Measurements from ENCODE around the gene KCNN2. TPM values are rescaled to one million over a fixed set of nuclear protein-coding genes. Genes with fewer than 3 reads are reported as not detected.

Gene KCNN2
- total and polyA plus RNA-seq, 2 of the 8 experiments (the other 6 are each of a cell fraction or from before 2014, with no cell fraction given), result 13.1 to 18.6 TPM

DNA sequence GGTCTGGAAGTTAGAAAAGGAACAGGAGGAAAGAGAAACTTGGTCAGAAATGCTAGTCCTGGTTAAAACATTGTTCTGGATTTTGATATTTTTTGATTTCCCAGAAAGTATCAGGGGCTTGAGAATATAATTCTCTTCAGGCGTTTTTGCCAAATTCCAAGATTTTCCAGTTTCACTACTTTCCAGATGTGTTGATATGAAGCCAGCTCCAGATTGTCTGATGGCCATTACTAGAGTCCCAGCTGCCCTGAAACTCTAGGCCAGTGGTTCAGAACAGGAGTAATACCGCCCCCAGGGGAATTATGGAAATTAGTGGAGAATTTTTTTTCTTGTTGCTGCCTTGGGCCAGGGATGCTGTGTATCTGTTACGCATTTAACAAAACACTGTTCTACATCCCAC, 88.6 kb downstream of the KCNN2 start (continued):
- TF ChIP-seq E2F6 (IDR thresholded peaks at IDR 0.05), result no peak
- TF ChIP-seq SP4 (IDR thresholded peaks at IDR 0.05; ENCODE audit: low read length), result no peak
- no peak for TF ChIP-seq FOSL1 (IDR thresholded peaks at IDR 0.05; ENCODE audit: insufficient read depth, low read depth, low read length)
- TF ChIP-seq POLR2A (IDR thresholded peaks at IDR 0.05; ENCODE audit: control extremely low read depth in 1 of 2, low read depth in 2 of 2, low read length in 2 of 2), result no peak
- no peak for TF ChIP-seq KDM4A (IDR thresholded peaks at IDR 0.05; ENCODE audit: low read depth, low read length, severe bottlenecking)
- no peak for TF ChIP-seq EP300 (IDR thresholded peaks at IDR 0.05; ENCODE audit: borderline replicate concordance in 1 of 2, low read depth in 2 of 2, low read length in 2 of 2)
- no peak for TF ChIP-seq TCF12 (IDR thresholded peaks at IDR 0.05; ENCODE audit: low read depth, low read length)
- no peak for TF ChIP-seq KDM5A (IDR thresholded peaks at IDR 0.05; ENCODE audit: low read length)
- no peak for TF ChIP-seq GTF2F1 (IDR thresholded peaks at IDR 0.05; ENCODE audit: borderline replicate concordance, low read depth, low read length)
